Transverse colon (tissue), 4 donors: Measurements from ENCODE around the gene PHF12. TPM values are rescaled to one million over a fixed set of nuclear protein-coding genes. Genes with fewer than 3 reads are reported as not detected.

Experiments used
- DNase-seq: peaks from one replicate; pipeline ENCODE4 v3.0.0-alpha.2; 2019
- H3K27ac ChIP-seq, 4 donors: fragments of 200-600 bp; sonication (generic); 2 replicates each; pipeline ENCODE4 v1.5.1; 2016 to 2018; ENCODE audit warnings: inconsistent platforms in 4 of 4
- H3K27me3 ChIP-seq: fragments of 200-600 bp; sonication (generic); 2 replicates; pipeline ENCODE4 v1.5.1; 2017; ENCODE audit warnings: inconsistent platforms
- H3K36me3 ChIP-seq, 4 donors: fragments of 200-600 bp; sonication (generic); 2 replicates each; pipeline ENCODE4 v1.5.1; 2017 to 2019; ENCODE audit warnings: inconsistent platforms in 4 of 4
- H3K4me1 ChIP-seq, 4 donors: fragments of 200-600 bp; sonication (generic); 2 replicates each; pipeline ENCODE4 v1.5.1; 2017 to 2020; ENCODE audit warnings: inconsistent platforms in 4 of 4
- H3K4me3 ChIP-seq, 4 donors: fragments of 200-600 bp; sonication (generic); 1 replicate in 1 of 4; 2 replicates in 3 of 4; pipeline versions ENCODE4 v1.5.1 to v1.6.1; 2017 to 2019; ENCODE audit warnings: inconsistent platforms in 4 of 4
- H3K9me3 ChIP-seq, 2 donors: fragments of 200-600 bp; sonication (generic); 2 replicates each; pipeline ENCODE4 v1.5.1; 2017 to 2019; ENCODE audit warnings: inconsistent platforms in 2 of 2
- EP300 ChIP-seq: sonication (generic); formaldehyde crosslinking; IDR thresholded peaks from one replicate; pipeline ENCODE4 v1.6.1; 2017; ENCODE audit warnings: antibody characterized with exemption, low read depth
- POLR2A ChIP-seq: fragments of 450-650 bp; IDR thresholded peaks from one replicate; pipeline ENCODE4 v1.6.1; 2016; ENCODE audit warnings: antibody characterized with exemption, mild to moderate bottlenecking, moderate library complexity
- POLR2AphosphoS5 ChIP-seq, 3 donors: sonication (generic); formaldehyde crosslinking; IDR thresholded peaks; one replicate each; pipeline ENCODE4 v1.6.1; 2016; ENCODE audit warnings: antibody characterized with exemption in 3 of 3
- WGBS, 2 donors: methylation state at CpG; one replicate each; pipeline ENCODE4 v1.1.5; 2018; ENCODE audit warnings: low coverage in 1 of 2; 5-methylcytosine and 5-hydroxymethylcytosine counted together
- in situ Hi-C, 4 donors: fragments of 200-750 bp; cut with MboI; loops; one replicate each; pipeline versions ENCODE4 v1.15.0 to v1.15.1; 2017; ENCODE audit warnings: low sequenced_read_pairs in 3 of 4, low pct_ligation_motif_present in 1 of 4, low pct_unique_long_range_greater_than_20kb in 1 of 4
- intact Hi-C: fragments of 100-400 bp; cut with DNase I; formaldehyde crosslinking; loops from one replicate; pipeline ENCODE4 v1.15.1; 2023; ENCODE audit warnings: low total_unique reads
- total RNA-seq, 4 donors: library from RNA; depleted of rRNA; stranded (reverse); fragments of >200 nt; gene quantifications; one replicate each; pipeline ENCODE4 v1.1.0, GENCODE V29; 2016
- TF ChIP-seq, protein P1 (sequence below), 5 experiments: fragments of 200-600 bp in 3 of 5; fragments of 450-650 bp in 2 of 5; sonication (generic) in 3 of 5; IDR thresholded peaks; 1 replicate in 2 of 5; 2 replicates in 3 of 5; pipeline ENCODE4 v1.5.1; 2016 to 2017; ENCODE audit warnings: antibody characterized with exemption in 5 of 5, inconsistent platforms in 3 of 5, mild to moderate bottlenecking in 2 of 5, moderate library complexity in 1 of 5

PHF12 gene
- total RNA-seq, 4 donors from 2014 or later: 43.5 to 134 (median 60.5) TPM

DNA sequence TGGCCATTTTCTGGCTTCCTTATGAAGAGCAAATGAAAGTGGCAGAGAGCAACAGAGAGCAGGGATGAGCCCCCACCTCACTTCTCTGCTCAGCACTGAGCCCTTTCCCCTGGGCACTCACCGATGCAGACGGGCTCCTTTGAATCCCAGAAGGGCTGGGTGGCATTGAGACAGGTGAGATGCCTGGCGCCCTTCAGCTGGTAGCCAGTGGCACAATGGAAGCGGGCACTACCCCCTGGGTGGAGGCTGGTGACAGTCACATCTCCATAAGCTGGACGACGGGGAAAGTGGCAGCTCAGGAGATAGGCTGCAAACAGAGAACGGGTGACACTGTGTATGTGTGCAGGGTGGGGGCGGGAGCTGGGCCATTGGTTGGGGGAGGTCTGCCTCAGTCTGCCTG lies 12.5 kb upstream of the PHF12 start:
- Histone ChIP-seq H3K27ac (no peak overlapping the region), H3K36me3 (no peaks in the 10 kb centered on the region), H3K4me1 (no peaks in the 10 kb centered on the region), H3K4me3 (no peak overlapping the region), H3K27me3 (peaks cover 10% of the 10 kb centered on the region), H3K9me3 (no peaks in the 10 kb centered on the region)
- in situ Hi-C loops: loop anchor here in 2 of 4 donors (10.0 kb wide), 2 partner anchors 151 to 161 kb away; no protein-coding TSS in a partner anchor
- 59% methylated on average over 8 of the region's 8 CpGs; no CpG with 5 or more reads in 1 of the 2 donors for WGBS, 2 donors
- DNase-seq: no peak
- no peak for TF ChIP-seq POLR2AphosphoS5 (IDR thresholded peaks at IDR 0.05)
- TF ChIP-seq, protein P1, sequence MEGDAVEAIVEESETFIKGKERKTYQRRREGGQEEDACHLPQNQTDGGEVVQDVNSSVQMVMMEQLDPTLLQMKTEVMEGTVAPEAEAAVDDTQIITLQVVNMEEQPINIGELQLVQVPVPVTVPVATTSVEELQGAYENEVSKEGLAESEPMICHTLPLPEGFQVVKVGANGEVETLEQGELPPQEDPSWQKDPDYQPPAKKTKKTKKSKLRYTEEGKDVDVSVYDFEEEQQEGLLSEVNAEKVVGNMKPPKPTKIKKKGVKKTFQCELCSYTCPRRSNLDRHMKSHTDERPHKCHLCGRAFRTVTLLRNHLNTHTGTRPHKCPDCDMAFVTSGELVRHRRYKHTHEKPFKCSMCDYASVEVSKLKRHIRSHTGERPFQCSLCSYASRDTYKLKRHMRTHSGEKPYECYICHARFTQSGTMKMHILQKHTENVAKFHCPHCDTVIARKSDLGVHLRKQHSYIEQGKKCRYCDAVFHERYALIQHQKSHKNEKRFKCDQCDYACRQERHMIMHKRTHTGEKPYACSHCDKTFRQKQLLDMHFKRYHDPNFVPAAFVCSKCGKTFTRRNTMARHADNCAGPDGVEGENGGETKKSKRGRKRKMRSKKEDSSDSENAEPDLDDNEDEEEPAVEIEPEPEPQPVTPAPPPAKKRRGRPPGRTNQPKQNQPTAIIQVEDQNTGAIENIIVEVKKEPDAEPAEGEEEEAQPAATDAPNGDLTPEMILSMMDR (IDR thresholded peaks at IDR 0.05): no peak
- TF ChIP-seq POLR2A: no peak
- TF ChIP-seq EP300: no peak
- intact Hi-C loops: no loop called here

DNA sequence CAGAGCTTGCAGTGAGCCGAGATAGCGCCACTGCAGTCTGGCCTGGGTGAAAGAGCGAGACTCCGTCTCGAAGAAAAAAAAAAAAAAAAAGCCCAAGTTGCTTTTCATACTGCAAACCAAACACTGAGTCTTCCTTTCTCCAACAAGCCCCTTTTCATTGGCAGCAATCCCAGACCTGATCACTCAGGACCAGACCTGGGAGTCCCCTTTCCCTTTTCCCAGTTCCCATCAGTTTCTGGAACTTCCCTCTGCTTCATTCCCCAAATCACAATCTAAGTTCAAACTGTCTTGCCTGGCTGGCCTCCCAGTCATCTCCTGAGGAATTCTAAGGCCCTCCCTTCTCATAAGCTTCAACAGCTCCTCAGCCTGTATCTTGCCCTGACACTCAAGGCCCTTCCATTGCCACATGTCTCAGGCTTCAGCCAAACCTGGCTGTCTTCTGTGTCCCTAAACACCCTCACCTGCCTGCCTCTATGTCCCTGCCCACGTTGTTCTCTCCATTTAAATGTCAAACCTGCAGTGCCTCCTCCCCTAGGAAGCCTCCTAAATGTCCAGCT lies 11.8 kb upstream of the PHF12 start:
- intact Hi-C loops (no loop called here), in situ Hi-C loops (loop anchor here in 2 of 4 donors (10.0 kb wide), 2 partner anchors 152 to 162 kb away; no protein-coding TSS in a partner anchor)
- H3K36me3 ChIP-seq: no peaks in the 10 kb centered on the region
- no peaks in the 10 kb centered on the region for H3K9me3 ChIP-seq
- no peak overlapping the region for H3K4me3 ChIP-seq
- TF ChIP-seq, protein P1 (IDR thresholded peaks at IDR 0.05): no peak
- TF ChIP-seq POLR2AphosphoS5 (IDR thresholded peaks at IDR 0.05) (no peak), POLR2A (no peak), EP300 (no peak)
- 59 to 62% methylated on average over 5 to 6 of the region's 6 CpGs for WGBS, 2 donors
- no peak overlapping the region for H3K27ac ChIP-seq
- no peak for DNase-seq
- H3K27me3 ChIP-seq: peaks cover 10% of the 10 kb centered on the region
- H3K4me1 ChIP-seq: no peaks in the 10 kb centered on the region

DNA sequence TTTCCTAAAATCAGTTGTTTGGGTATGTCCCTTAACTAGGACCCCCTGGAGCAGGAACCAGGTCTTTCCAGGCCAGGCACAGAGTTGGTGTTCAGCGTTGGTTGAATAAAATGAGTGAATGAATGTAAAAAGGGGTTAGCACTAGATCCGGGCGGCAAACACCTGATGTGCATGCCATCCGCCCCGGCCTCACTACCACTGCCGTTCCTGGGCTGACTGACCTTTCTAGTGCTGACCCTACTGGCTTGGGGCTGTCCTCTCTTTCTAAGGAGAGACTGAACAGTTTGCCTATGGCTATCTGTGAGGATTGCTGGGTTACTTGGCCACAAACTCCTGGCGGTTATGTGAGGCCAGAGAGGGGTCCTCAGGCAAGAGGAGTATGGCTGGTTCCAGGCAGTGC lies 10.1 kb upstream of the PHF12 start:
- Histone ChIP-seq H3K4me1 (no peaks in the 10 kb centered on the region), H3K27me3 (peaks cover 10% of the 10 kb centered on the region), H3K4me3 (no peak overlapping the region), H3K36me3 (no peaks in the 10 kb centered on the region), H3K9me3 (no peaks in the 10 kb centered on the region), H3K27ac (no peak overlapping the region)
- in situ Hi-C loops (loop anchor here in 2 of 4 donors (10.0 kb wide), 2 partner anchors 153 to 163 kb away; no protein-coding TSS in a partner anchor), intact Hi-C loops (no loop called here)
- 91% methylated on average over 7 of the region's 7 CpGs; no CpG with 5 or more reads in 1 of the 2 donors for WGBS, 2 donors
- TF ChIP-seq POLR2A (no peak), EP300 (no peak), POLR2AphosphoS5 (IDR thresholded peaks at IDR 0.05) (no peak)
- TF ChIP-seq, protein P1 (IDR thresholded peaks at IDR 0.05): no peak
- no peak for DNase-seq

DNA sequence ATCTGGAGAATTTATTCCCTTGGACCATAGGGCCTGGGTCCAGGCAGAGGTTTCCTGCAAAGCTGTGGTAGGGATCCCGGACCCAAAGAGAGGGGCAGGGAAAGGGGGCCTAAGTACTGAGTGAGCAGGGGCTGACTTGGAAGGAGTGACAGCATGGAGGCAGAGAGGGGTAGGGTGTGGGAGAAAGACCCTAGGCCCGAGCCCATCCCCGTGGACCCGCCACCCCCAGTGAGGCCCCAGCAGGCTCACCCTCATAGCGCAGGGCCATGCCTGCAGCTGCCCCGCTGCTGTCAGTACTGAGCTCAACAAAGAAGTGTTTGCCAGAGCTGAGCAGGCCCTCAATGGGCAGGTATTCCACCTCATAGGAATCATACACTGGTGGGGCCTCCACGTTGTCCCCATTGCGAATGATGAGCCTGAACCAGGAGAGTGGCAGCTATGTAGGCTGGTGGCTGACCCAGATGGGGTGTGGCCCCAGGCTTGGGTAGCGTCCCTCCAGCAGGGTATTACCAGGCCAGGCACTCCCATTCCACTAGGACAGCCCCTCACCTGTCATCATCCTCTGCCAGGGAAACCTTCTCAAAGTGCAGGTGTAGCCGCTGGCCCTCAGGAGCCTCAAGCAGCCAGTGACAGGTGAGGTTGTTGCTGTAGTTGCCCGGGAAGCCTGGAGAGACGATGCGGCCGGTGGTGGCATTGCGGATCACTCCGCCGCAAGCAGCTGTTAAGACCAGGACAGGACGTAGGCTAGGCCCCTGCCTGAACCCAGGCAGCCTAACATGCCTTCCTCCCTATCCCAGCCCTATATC lies 9.1 kb upstream of the PHF12 start:
- in situ Hi-C loops: loop anchor here in 2 of 4 donors (10.0 kb wide), 2 partner anchors 154 to 164 kb away; no protein-coding TSS in a partner anchor

More for the DNA sequence above, 9.1 kb upstream of the PHF12 start:
- TF ChIP-seq, protein P1 (IDR thresholded peaks at IDR 0.05): no peak
- TF ChIP-seq EP300 (no peak), POLR2AphosphoS5 (IDR thresholded peaks at IDR 0.05) (no peak), POLR2A (no peak)
- H3K4me3 ChIP-seq: no peak overlapping the region
- no peak overlapping the region for H3K27ac ChIP-seq
- peaks cover 10% of the 10 kb centered on the region for H3K27me3 ChIP-seq
- no peak for DNase-seq
- H3K4me1 ChIP-seq: no peaks in the 10 kb centered on the region
- intact Hi-C loops: no loop called here
- no peaks in the 10 kb centered on the region for H3K9me3 ChIP-seq
- no peaks in the 10 kb centered on the region for H3K36me3 ChIP-seq
- WGBS, 2 donors: 60 to 94% methylated on average over 1 to 18 of the region's 18 CpGs
